Mucosa of stomach (tissue), 1 donor: ENCODE data around the gene SNRNP70.

Source experiments
- H3K27me3 ChIP-seq: one replicate; pipeline ENCODE4 v1.7.0; 2013; ENCODE audit warnings: mild to moderate bottlenecking, low read length; ENCODE audit not compliant: control insufficient read depth, insufficient read depth
- H3K36me3 ChIP-seq: one replicate; pipeline ENCODE4 v1.7.0; 2013; ENCODE audit warnings: low read length; ENCODE audit not compliant: control insufficient read depth, insufficient read depth
- H3K4me1 ChIP-seq: one replicate; pipeline ENCODE4 v1.7.0; 2013; ENCODE audit warnings: mild to moderate bottlenecking, low read length; ENCODE audit not compliant: control insufficient read depth, insufficient read depth
- H3K4me3 ChIP-seq: one replicate; pipeline ENCODE4 v1.7.0; 2013; ENCODE audit warnings: low read length
- H3K9ac ChIP-seq: one replicate; pipeline ENCODE4 v1.7.0; 2013; ENCODE audit warnings: mild to moderate bottlenecking, low read length, moderate library complexity
- H3K9me3 ChIP-seq: one replicate; pipeline ENCODE4 v1.7.0; 2013; ENCODE audit warnings: mild to moderate bottlenecking, low read length, moderate library complexity; ENCODE audit not compliant: control insufficient read depth
- donor health status: Pancreatic carcinoma.

Gene SNRNP70

DNA sequence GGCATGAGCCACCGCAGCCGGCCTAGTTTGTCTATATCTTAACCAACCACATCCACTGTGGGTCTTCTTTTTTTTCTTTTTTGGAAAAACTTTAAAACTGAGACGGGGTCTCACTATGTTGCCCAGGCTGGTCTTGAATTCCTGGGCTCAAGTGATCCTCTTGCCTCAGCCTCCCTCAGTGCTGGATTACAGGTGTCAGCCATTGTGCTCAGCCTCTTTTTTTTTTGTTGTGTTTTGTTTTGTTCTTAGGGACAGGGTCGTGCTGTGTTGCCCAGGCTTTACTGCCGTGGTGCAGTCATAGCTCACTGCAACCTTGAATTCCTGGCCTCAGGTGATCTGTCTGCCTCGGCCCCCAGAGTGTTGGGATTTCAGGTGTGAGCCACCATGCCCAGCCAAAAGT, 7.4 kb downstream of the SNRNP70 start:
- H3K36me3 ChIP-seq: peaks cover 13% of the 10 kb centered on the region
- no peak overlapping the region for H3K9ac ChIP-seq
- H3K4me1 ChIP-seq: no peaks in the 10 kb centered on the region
- no peaks in the 10 kb centered on the region for H3K9me3 ChIP-seq
- no peaks in the 10 kb centered on the region for H3K27me3 ChIP-seq
- no peak overlapping the region for H3K4me3 ChIP-seq

DNA sequence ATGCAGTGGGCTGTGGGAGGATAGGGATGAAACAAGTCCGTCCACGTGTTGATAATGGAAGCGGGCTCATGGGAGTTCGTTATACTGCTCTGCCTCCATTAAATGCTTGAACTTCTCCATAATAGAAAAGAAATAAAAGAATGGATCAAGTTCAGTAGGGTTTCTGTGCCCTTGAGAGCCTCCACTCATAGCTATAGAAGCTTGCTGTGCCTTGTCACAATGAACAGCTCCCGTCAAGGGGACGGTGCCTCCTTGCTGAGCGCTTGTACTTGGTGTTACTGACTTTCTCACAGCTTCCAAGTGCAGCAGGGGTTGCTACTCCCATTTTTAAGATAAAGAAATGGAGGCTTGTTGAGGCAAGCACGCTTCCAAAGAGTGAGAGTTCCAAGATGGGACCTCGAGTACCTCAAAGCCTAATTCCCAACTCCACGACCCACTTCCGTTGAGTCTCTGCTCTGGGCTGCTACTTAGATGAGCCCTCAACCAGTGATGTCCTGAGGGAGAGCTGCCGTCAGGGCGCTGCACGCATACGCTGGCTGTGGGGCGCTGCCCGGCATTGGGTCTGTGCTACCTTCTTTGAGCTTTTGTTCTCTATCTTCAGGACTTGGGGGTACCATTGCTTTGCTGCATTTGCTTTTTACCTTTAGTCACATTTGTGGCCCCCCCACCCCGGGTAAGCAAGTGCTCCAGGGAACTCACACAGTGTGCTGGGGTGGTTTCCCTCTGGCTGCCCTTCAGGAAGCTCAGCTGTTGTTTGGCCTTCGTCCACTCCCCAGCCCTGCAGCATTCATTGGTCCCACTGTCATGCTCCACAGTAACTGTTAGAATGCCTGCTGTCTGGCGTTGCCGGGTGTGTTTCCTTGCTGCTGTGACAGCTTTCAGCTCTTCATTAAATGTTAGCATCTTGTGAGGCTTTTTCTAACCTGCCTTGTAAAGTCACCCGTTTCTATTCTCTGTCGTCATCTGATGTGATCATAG, 9.5 kb downstream of the SNRNP70 start:
- Histone ChIP-seq H3K9me3 (no peaks in the 10 kb centered on the region), H3K4me1 (no peaks in the 10 kb centered on the region), H3K36me3 (peaks cover 13% of the 10 kb centered on the region), H3K9ac (no peak overlapping the region), H3K4me3 (no peak overlapping the region), H3K27me3 (no peaks in the 10 kb centered on the region)

DNA sequence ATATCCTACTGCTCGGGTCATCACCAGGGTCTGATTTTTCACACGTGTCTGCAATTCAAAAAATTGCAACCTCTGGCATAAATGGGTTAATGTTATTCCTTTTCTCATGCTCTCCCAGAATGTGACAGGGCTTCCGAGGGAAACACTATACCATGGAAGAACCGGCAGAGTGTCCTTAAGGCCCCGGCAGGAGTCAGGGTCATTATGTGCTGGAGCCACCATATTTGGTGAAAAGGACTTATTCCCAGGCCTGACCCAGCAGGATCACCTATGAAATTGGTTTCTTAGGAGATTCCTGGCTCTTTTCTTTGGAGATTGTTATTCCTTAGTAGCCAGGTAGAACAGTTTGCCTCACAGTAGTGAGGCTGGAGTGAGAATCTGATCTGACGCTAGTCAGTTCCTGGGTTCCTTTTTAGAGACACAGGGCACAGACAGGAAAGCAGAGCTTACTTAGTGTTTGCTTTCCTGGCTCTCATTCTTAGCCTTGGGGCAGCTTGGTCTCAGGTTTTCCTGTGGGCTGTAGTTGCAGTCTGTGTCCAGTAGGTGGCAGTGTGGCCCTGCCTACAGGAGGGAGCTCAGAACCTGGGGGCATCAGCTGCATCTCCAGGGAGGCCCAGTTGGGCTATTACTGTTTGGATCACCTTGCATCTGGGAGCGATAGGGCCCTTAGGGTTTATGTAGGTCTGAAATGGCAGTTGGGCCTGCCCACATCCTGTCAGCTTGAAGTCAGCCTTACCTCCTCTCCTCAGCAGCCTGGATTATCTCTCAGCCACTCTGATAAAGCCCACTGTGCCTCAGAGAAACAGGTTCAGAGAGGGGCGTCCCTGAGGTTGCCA, 12.4 kb downstream of the SNRNP70 start:
- H3K9ac ChIP-seq: no peak overlapping the region
- H3K4me3 ChIP-seq: no peak overlapping the region
- H3K27me3 ChIP-seq: no peaks in the 10 kb centered on the region
- H3K4me1 ChIP-seq: no peaks in the 10 kb centered on the region
- peaks cover 15% of the 10 kb centered on the region for H3K36me3 ChIP-seq
- no peaks in the 10 kb centered on the region for H3K9me3 ChIP-seq

DNA sequence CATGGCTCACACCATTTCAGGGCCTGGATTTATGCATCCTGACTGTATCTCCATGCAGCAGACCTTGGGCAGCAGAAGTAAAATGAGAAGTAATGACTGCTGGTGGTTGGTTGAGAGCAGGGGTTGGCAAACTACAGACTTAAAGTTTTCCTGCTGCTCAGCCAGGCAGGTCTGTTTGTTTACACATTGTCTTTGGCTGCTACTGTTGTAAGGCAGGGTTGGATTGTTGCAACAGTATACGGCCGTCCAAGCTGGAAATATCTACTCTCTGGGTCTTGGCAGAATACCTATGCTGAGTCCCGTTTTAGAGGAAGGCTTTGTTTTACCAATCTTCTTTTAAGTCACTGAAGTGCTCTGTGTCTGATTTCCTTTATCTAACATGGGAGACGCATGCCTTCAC, 13.5 kb downstream of the SNRNP70 start:
- H3K9ac ChIP-seq: no peak overlapping the region
- no peaks in the 10 kb centered on the region for H3K4me1 ChIP-seq
- no peaks in the 10 kb centered on the region for H3K9me3 ChIP-seq
- peaks cover 15% of the 10 kb centered on the region for H3K36me3 ChIP-seq
- H3K4me3 ChIP-seq: no peak overlapping the region
- H3K27me3 ChIP-seq: no peaks in the 10 kb centered on the region

DNA sequence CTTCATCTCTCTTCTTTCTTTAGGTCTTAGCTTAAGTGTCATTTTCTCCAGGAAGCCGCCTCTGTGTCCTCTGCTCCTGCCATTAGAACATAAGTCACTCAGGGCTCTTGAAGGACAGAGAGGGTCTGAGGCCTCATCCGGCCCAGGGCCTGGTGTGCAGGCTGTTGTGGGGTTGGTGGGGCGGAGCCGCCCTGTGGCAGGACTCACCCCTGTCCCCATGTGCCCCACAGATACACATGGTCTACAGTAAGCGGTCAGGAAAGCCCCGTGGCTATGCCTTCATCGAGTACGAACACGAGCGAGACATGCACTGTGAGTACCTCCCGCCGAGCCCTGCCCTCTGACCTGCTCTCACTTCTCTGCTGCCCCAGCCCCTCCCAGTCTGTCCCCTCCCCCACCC, 15.9 kb downstream of the SNRNP70 start:
- no peak overlapping the region for H3K9ac ChIP-seq
- no peaks in the 10 kb centered on the region for H3K4me1 ChIP-seq
- H3K4me3 ChIP-seq: no peak overlapping the region
- peaks cover 22% of the 10 kb centered on the region for H3K36me3 ChIP-seq
- H3K27me3 ChIP-seq: no peaks in the 10 kb centered on the region
- H3K9me3 ChIP-seq: no peaks in the 10 kb centered on the region

DNA sequence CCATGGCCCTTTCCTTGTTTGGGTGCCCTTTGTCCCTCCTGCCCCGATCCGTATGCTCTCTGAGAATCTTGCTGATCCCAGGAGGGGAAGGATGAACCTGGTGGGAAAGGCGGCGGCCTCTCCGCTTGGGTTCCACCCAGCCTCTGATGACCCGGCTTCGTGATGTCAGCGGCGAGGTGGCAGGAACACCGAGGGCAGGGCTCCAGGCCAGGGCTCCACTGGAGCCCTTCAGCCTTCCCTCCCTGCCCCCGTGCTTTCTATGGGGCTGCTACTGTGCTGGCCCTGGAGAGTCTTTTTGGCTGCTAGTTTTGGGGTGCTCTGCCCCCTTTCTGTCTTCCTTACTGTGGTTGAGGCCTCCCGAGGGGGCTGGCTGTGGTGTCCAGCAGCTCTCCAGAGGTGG, 17.1 kb downstream of the SNRNP70 start:
- Histone ChIP-seq H3K4me3 (no peak overlapping the region), H3K36me3 (peaks cover 25% of the 10 kb centered on the region), H3K4me1 (no peaks in the 10 kb centered on the region), H3K9ac (no peak overlapping the region), H3K9me3 (no peaks in the 10 kb centered on the region), H3K27me3 (no peaks in the 10 kb centered on the region)

DNA sequence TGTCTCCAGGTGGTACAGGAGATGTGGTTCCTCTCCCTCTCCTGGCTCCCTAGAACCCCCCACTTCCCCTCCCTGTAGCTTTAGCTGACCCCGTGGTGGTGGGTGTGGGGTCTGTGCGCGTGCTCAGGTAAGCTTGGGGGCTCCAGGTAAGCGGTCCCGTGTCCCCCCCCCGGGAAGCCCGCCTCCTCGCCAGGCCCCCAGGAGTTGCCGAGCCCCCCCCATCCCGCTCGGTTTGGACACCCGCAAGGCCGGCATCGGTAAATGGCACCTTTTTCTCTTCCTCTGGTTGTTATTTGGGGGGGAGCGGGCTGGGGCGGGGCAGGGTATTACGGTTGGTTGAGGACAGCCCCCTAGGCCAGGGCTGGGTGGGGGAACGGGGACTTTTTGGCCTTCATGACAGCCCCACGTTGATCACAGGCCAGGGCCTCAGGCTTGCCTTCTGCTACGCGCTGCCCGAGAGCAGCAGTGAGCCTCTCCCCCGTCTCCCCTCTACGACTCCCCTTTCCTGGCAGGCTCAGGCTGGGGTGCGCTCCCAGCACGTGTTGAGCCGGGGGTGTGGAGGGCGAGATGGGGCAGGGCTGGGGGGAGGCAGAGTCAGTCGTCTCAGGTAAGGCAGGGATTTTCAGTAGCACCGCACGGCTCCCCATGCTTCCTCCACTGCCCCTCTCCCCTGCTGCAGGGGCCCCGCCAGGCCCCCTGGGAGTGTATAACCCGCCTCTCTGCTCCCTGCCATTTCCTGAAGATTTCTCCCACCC, 18.3 kb downstream of the SNRNP70 start:
- Histone ChIP-seq H3K36me3 (peaks cover 23% of the 10 kb centered on the region), H3K27me3 (no peaks in the 10 kb centered on the region), H3K4me1 (no peaks in the 10 kb centered on the region), H3K9me3 (no peaks in the 10 kb centered on the region), H3K4me3 (no peak overlapping the region), H3K9ac (no peak overlapping the region)

DNA sequence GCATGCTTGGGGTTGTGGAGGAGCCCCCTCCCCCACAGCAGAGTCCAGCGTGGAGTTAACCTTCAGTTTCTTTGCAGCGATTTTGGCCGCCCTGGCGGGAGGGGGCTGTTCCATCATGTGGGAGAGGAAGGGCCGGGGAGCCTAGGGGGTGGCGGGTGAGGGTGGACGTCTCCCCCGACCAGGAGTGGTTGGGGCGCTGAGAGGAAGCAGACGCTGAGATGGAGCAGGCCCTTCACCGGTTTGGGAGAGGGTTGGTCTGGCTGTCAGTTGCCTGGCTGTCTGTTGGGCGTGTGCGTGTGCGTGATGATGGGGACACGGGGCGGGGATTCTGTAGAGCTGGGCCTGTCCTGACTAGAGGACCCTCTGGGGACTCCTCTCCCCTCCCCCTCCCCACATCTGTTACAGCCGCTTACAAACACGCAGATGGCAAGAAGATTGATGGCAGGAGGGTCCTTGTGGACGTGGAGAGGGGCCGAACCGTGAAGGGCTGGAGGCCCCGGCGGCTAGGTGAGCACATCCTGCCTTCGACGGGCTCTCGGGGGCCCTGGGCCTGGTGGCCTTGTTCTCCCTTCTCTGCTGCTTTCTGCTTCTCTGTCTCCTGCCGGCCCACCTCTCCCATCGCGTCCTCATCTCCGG, 19.1 kb downstream of the SNRNP70 start:
- Histone ChIP-seq H3K9me3 (no peaks in the 10 kb centered on the region), H3K27me3 (no peaks in the 10 kb centered on the region), H3K4me3 (no peak overlapping the region), H3K9ac (no peak overlapping the region), H3K4me1 (no peaks in the 10 kb centered on the region), H3K36me3 (peaks cover 31% of the 10 kb centered on the region)

DNA sequence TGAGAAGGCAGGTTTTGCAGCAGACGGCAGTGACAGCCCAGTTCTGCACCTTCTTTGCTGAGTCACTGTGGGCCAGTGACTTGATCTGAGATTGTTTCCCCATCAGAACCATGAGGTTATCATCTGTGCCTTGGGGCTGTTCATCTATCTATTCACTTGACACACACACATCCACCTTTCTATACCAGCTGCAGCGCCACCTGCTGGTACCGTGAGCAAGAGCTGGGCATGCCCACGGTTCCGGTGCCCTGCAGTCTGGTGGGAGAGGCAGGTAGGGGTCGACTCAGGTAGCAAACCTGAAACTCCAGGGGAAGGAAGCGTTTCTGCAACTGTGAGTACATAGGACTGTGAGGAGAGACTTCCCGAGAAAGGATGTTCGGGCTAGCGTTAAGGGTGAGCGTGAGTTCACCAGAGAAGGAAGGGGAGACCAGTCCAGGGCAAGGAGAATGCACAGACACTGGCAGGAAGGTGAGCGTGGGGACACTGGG, 21.4 kb downstream of the SNRNP70 start:
- H3K9me3 ChIP-seq: no peaks in the 10 kb centered on the region
- H3K4me1 ChIP-seq: no peaks in the 10 kb centered on the region
- H3K27me3 ChIP-seq: no peaks in the 10 kb centered on the region
- H3K36me3 ChIP-seq: peaks cover 22% of the 10 kb centered on the region
- H3K9ac ChIP-seq: no peak overlapping the region
- no peak overlapping the region for H3K4me3 ChIP-seq

DNA sequence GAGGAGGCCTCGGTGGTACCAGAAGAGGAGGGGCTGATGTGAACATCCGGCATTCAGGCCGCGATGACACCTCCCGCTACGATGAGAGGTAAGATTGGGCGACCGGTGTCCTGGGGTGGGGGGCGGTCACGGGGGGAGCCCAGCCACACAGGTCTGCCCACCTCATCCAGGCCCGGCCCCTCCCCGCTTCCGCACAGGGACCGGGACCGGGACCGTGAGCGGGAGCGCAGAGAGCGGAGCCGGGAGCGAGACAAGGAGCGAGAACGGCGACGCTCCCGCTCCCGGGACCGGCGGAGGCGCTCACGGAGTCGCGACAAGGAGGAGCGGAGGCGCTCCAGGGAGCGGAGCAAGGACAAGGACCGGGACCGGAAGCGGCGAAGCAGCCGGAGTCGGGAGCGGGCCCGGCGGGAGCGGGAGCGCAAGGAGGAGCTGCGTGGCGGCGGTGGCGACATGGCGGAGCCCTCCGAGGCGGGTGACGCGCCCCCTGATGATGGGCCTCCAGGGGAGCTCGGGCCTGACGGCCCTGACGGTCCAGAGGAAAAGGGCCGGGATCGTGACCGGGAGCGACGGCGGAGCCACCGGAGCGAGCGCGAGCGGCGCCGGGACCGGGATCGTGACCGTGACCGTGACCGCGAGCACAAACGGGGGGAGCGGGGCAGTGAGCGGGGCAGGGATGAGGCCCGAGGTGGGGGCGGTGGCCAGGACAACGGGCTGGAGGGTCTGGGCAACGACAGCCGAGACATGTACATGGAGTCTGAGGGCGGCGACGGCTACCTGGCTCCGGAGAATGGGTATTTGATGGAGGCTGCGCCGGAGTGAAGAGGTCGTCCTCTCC, 22.6 kb downstream of the SNRNP70 start:
- H3K9me3 ChIP-seq: no peaks in the 10 kb centered on the region
- H3K4me1 ChIP-seq: no peaks in the 10 kb centered on the region
- no peak overlapping the region for H3K4me3 ChIP-seq
- peaks cover 22% of the 10 kb centered on the region for H3K36me3 ChIP-seq
- no peak overlapping the region for H3K9ac ChIP-seq
- no peaks in the 10 kb centered on the region for H3K27me3 ChIP-seq

DNA sequence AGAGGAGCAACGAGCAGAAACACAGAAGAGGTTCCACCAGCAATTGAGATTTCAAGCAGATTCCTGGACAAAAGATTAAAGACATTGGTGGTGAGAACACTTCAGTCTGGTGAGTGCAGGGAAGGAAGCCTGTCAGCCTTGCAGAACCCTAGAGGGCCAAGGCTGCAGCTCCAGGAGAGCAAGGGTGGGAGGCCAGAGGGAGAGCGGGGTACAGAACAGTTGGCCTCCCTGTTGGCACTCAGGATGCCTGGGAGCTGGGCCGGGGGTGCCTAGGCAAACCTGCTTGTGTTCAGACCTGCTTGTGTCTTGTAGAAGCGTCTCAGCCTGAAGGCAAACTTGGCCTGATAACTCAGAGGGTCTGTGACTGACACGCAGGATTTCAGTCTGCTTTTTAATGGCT, 23.8 kb downstream of the SNRNP70 start:
- H3K36me3 ChIP-seq: peaks cover 22% of the 10 kb centered on the region
- no peaks in the 10 kb centered on the region for H3K27me3 ChIP-seq
- H3K9me3 ChIP-seq: no peaks in the 10 kb centered on the region
- H3K9ac ChIP-seq: no peak overlapping the region
- peaks cover 5% of the 10 kb centered on the region for H3K4me1 ChIP-seq
- no peak overlapping the region for H3K4me3 ChIP-seq
